K562 (cell line): ENCODE results near the gene KCNT1. TPM values are rescaled to one million over a fixed set of nuclear protein-coding genes. Genes with fewer than 3 reads are reported as not detected.

Experiments
- CBX2 ChIP-seq: fragments of 200-600 bp; sonication (generic); IDR thresholded peaks from one replicate; pipeline ENCODE4 v1.6.1; 2012; ENCODE audit warnings: mild to moderate bottlenecking, low read length, inconsistent platforms; ENCODE audit not compliant: insufficient read depth, poor library complexity, severe bottlenecking
- CTCF ChIP-seq, 3 experiments: IDR thresholded peaks in 2 of 3; conservative IDR thresholded peaks in 1 of 3; 2 replicates each; pipeline ENCODE4 v1.5.1; 2011 to 2012; ENCODE audit warnings: low read length in 3 of 3, mild to moderate bottlenecking in 3 of 3, control low read depth in 2 of 3, improper control_type of control experiment in 1 of 3, inconsistent platforms in 1 of 3, low read depth in 1 of 3, mixed read lengths in 1 of 3, moderate library complexity in 1 of 3; ENCODE audit not compliant: insufficient read depth in 2 of 3
- FOXK2 ChIP-seq, 2 experiments: fragments of 450-650 bp; IDR thresholded peaks in 1 of 2; conservative IDR thresholded peaks in 1 of 2; 2 replicates each; pipeline ENCODE4 v1.6.1; 2016; ENCODE audit warnings: low read depth in 2 of 2, mild to moderate bottlenecking in 1 of 2
- HNRNPK ChIP-seq: fragments of 200-400 bp; formaldehyde crosslinking; IDR thresholded peaks from one replicate; pipeline ENCODE4 v1.6.1; 2018; ENCODE audit warnings: mild to moderate bottlenecking, low read depth, low read length; ENCODE audit not compliant: poor library complexity, severe bottlenecking
- HNRNPUL1 ChIP-seq: fragments of 200-400 bp; formaldehyde crosslinking; IDR thresholded peaks from 2 replicates; pipeline ENCODE4 v1.6.1; 2017; ENCODE audit warnings: low read length
- MBD1 ChIP-seq: fragments of 250-450 bp; sonication (Bioruptor Pico); IDR thresholded peaks from 2 replicates; pipeline ENCODE4 v1.8.0; 2022; ENCODE audit warnings: inconsistent platforms
- MNT ChIP-seq, 2 experiments: fragments of 450-650 bp; conservative IDR thresholded peaks; 2 replicates each; pipeline ENCODE4 v1.6.1; 2017; ENCODE audit warnings: mild to moderate bottlenecking in 2 of 2, moderate library complexity in 2 of 2
- NR2F6 ChIP-seq: fragments of 450-650 bp; formaldehyde crosslinking; IDR thresholded peaks from 2 replicates; pipeline ENCODE4 v1.4.0; 2020; ENCODE audit warnings: mild to moderate bottlenecking
- TBP ChIP-seq: optimal IDR thresholded peaks from 2 replicates; pipeline ENCODE3; 2011; ENCODE audit warnings: low read depth, low read length, improper control_type of control experiment
- polyA plus RNA-seq, 8 experiments: library from polyadenylated mRNA; depleted of rRNA in 4 of 8; stranded (reverse) in 5 of 8; unstranded in 3 of 8; fragments of >200 nt; fragmentation: Nextera tagmentation in 2 of 8; fragmentation: Illumina TruSeq in 1 of 8; extraction: Ambion mirVana in 2 of 8; extraction: Trizol in 1 of 8; gene quantifications; 2 replicates each; pipeline versions ENCODE4 v1.2.1 to v1.2.3, GENCODE V29; 2011 to 2014; ENCODE audit warnings: inconsistent platforms in 1 of 8, missing spikeins in 1 of 8
- total RNA-seq, 7 experiments: library from RNA; depleted of rRNA in 6 of 7; stranded (reverse); fragments of >200 nt in 6 of 7; fragmentation: Illumina TruSeq in 2 of 7; extraction: Trizol in 2 of 7; gene quantifications; 2 replicates each; pipeline versions ENCODE4 v1.2.1 to v1.2.3, GENCODE V29; 2011 to 2021; ENCODE audit warnings: low replicate concordance in 1 of 7

KCNT1 gene
- total and polyA plus RNA-seq, 9 of the 15 experiments (the other 6 are each of a cell fraction or from before 2014, with no cell fraction given): 0.05 TPM; not detected in 8

- TF ChIP-seq MNT (conservative IDR thresholded peaks at IDR 0.05) (peak; percentile 39 to 53; a peak in 3 of 4 replicates), HNRNPUL1 (no peak), TBP (no peak), NR2F6 (CRISPR knock-in tag) (no peak), MBD1 (no peak), CTCF (IDR thresholded peaks at IDR 0.05 in 2 of 3, conservative IDR thresholded peaks at IDR 0.05 in 1 of 3; ENCODE audit: insufficient read depth in 2 of 3, low read depth in 1 of 3, low read length in 3 of 3) (peak; percentile 58 to 74 (median 61)), CBX2 (no peak), HNRNPK (no peak), FOXK2 (conservative IDR thresholded peaks at IDR 0.05 in 1 of 2, IDR thresholded peaks at IDR 0.05 in 1 of 2; ENCODE audit: low read depth in 2 of 2) (no peak)
Observed at GRCh38 chr9:135792268-135793128, 90.5 kb downstream of the KCNT1 start (continued).
